Astrocyte of the cerebellum (primary cell): ENCODE measurements around the gene DOCK3.

ENCODE experiments used
- DNase-seq: peaks from one replicate; pipeline ENCODE4 v3.0.0-alpha.2; 2011; ENCODE audit warnings: low read depth
- H3K4me3 ChIP-seq: 2 replicates; pipeline ENCODE4 v1.5.1; 2011; ENCODE audit warnings: mild to moderate bottlenecking, low read depth, low read length, moderate library complexity
- CTCF ChIP-seq: IDR thresholded peaks from 2 replicates; pipeline ENCODE4 v1.5.1; 2012; ENCODE audit warnings: low read length, low read depth, moderate library complexity, mild to moderate bottlenecking; ENCODE audit errors: missing control alignments
- in situ Hi-C: cut with HindIII; loops from 2 replicates; pipeline ENCODE4 v1.10.0; 2017; ENCODE audit warnings: low sequenced_read_pairs

DOCK3 gene

GRCh38 chr3:51390246-51391074, 715.7 kb downstream of the DOCK3 start:
- H3K4me3 ChIP-seq, result peak overlapping the region; percentile 37
- no peak for DNase-seq
- in situ Hi-C loops, result no loop called here
- TF ChIP-seq CTCF, result no peak

GRCh38 chr3:51391075-51391565, 716.4 kb downstream of the DOCK3 start, which contains the start of gene RBM15B:
Gene RBM15B (plus strand): TSS chr3:51391285. CDS start chr3:51391400, 115 bp downstream.
- DNase-seq, result peak; percentile 91
- peak; percentile 86 for TF ChIP-seq CTCF
- in situ Hi-C loops, result no loop called here
- H3K4me3 ChIP-seq, result peak within 1 kb of the TSS; percentile 64

DNA sequence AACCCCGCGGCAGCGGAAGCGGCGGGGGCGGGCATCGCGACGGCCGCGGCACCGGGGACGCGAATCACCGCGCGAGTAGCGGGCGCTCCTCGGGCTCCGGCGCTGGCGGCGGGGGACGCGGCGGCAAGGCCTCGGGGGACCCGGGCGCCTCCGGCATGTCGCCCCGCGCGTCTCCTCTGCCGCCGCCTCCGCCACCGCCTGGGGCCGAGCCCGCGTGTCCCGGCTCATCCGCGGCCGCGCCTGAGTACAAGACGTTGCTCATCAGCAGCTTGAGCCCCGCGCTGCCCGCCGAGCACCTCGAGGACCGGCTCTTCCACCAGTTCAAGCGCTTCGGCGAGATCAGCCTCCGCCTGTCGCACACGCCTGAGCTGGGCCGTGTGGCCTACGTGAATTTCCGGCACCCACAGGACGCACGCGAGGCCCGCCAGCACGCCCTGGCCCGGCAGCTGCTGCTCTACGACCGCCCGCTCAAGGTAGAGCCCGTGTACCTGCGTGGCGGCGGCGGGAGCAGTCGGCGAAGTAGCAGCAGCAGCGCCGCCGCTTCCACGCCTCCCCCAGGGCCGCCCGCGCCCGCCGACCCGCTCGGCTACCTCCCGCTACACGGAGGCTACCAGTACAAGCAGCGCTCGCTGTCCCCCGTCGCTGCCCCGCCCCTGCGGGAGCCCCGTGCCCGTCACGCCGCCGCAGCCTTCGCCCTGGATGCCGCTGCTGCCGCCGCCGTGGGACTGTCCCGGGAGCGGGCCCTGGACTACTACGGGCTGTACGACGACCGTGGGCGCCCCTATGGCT, 717.0 kb downstream of the DOCK3 start:
- peak overlapping the region; percentile 64 for H3K4me3 ChIP-seq
- TF ChIP-seq CTCF, result no peak
- in situ Hi-C loops, result no loop called here
- no peak for DNase-seq

GRCh38 chr3:51392355-51393133, 717.8 kb downstream of the DOCK3 start:
- DNase-seq, result no peak
- in situ Hi-C loops, result no loop called here
- H3K4me3 ChIP-seq, result peak overlapping the region; percentile 64
- TF ChIP-seq CTCF, result no peak

DNA sequence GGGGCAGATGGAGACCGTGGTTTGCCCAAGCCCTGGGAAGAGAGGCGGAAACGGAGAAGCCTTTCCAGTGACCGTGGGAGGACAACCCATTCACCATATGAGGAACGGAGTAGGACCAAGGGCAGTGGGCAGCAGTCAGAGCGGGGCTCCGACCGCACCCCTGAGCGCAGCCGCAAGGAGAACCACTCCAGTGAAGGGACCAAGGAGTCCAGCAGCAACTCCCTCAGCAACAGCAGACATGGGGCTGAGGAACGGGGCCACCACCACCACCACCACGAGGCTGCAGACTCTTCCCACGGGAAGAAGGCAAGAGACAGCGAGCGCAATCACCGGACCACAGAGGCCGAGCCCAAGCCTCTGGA, 718.4 kb downstream of the DOCK3 start:
- H3K4me3 ChIP-seq, result no peak overlapping the region
- DNase-seq, result no peak
- in situ Hi-C loops, result no loop called here
- no peak for TF ChIP-seq CTCF

GRCh38 chr3:51393564-51393963, 718.8 kb downstream of the DOCK3 start:
- DNase-seq, result no peak
- no peak for TF ChIP-seq CTCF
- in situ Hi-C loops, result no loop called here
- H3K4me3 ChIP-seq, result no peak overlapping the region
